CD4-positive, alpha-beta T cell treated with Interleukin-2 at 100 ng/mL for 4 hours (primary cell): Measurements from ENCODE around the gene RIN3.
A peak's percentile ranks its signal among the peaks of the same experiment; 100 is the strongest.

Experiments
- DNase-seq: peaks from one replicate; pipeline ENCODE4 v3.0.0-alpha.2; 2020; ENCODE audit warnings: low spot score

Gene RIN3

GRCh38 chr14:92714739-92715307, 201.2 kb downstream of the RIN3 start:
- peak; percentile 76 for DNase-seq

DNA sequence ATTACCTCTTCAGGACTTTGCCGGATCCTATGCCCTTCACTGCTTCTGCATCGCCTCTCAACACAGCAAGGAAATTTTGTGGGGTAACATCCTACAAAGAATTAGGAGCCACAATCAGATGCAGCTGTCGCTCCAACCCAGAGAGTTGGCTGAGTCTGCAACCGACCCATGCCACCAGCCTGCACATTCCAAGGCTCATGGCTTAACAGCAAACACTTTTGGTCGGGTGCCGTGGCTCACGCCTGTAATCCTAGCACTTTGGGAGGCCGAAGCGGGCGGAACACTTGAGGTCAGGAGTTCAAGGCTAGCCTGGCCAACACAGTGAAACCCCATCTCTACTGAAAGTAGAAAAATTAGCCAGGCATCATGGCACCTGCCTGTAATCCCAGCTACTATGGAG, 202.6 kb downstream of the RIN3 start:
- DNase-seq, result no peak

DNA sequence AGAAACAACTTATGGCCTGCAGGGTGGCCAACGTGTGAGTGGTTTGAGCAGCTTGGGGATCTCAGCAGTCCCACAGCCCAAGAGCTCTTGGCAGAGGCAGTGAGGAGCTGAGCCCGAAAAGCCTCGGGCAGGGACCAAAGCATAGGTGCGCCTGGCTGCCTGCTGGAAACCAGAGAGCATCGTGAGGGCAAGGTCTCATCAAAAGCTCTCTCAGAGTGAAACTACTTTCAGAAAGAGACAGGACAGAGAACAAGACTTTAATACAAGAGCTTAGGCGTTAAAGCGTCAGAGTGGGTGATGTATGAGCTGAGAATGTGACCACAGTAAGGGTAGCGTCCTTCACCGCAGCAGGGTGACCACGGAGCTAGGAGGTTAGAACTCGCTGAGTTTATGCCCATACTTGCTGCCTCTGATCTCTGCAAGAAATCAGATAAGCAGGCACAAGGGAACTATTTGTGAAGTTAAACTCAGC, 204.0 kb downstream of the RIN3 start:
- no peak for DNase-seq

- DNase-seq, result no peak
Observed at GRCh38 chr14:92718664-92719063, 205.1 kb downstream of the RIN3 start.

DNA sequence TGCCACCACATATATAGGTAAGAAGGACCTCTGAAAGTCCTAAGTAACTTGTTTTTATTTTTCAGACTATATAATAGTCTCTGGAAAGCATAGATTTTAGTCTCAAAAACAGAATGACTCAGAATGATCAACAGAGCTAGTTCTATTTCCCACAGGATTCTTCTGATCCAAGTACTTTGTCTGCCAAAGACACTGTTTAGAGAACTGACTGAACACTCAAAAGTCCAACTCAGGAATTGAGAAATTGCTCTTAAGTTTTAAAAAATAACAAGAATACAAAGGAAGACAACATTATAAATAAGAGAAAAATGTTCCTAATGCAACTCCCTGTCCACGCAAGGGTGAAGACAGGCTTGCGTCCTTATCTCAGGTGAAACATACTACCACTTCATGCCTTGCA, 205.8 kb downstream of the RIN3 start:
- DNase-seq, result no peak

- DNase-seq, result no peak
Observed at GRCh38 chr14:92719890-92720323, 206.3 kb downstream of the RIN3 start.

- DNase-seq, result no peak
Observed at GRCh38 chr14:92724516-92725340, 211.1 kb downstream of the RIN3 start.

GRCh38 chr14:92726135-92726932, 212.8 kb downstream of the RIN3 start:
- DNase-seq, result peak; percentile 41

DNA sequence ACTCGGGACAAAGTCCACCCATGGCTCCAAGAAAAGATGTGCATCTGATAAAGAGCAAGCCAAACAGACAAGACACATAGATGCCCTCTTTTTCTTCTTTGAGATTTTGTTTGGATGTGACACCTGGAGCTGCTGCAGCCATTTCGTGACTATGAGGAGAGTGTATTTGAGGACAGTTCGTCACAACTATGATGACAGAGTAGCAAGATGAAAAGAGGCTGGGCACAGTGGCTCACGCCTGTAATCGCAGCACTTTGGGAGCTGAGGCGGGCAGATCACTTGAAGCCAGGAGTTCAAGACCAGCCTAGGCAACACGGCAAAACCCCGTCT, 213.3 kb downstream of the RIN3 start:
- DNase-seq, result no peak

DNA sequence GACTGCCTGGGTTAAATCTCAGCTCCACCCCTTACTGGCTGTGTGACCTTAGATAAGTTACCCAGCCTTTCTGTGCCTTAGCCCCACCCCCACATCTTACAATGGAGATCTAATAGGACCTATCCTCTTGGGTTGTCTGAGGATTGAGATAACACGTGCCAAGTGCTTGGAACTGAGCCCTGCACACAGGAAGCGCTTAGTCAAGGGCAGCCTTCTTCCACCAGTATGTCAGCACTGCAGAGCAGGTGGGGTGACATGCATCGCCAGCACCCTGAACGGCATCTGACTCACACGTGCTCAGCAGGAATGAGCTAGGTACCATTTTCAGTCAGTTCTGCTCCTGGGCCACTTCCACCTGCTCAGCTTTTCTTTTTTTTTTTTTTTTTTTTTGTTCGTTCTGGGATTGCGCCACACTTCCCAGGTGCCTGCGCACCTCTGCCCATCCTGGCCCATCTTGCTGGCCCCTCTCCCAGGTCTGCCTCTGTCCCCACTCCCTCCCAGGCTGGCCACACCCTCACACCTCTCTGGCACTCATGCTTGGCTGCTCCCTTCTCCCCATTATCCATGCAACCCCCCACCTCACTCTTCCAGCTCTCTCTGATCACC, 215.3 kb downstream of the RIN3 start:
- no peak for DNase-seq

DNA sequence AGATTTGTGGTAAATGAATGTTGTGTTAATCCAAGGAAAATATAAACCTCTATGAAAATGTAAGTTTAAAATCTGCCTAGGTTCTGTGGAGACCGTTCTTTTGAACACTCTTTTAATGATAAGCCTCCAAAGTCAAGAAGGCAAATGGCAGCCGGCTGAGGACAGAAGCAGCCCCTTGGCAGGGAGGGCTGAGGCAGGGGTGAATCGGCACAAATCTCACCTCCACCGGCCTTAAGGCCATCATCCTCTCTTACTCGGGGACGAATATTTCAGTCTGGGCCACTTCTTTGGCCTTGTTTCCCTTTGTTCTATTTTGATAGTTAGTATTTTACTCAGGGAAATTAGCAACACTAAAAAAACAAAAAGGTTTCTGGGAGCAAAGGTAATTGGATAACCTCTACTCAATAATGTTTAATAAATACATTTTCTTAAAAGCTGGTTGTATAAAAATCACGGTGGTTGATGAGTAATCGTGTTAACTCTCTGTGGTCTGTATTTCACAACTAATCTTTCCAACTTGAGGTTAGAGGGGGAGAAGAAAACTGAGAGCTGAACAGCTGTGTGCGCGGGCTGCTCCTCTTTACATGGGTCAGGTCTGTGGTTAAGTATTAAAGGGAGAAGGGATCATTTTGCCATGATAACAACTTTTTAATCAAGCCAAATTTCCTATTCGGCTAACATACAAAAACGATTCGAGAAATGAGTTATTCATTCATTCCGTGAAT, 216.2 kb downstream of the RIN3 start:
- DNase-seq, result no peak

GRCh38 chr14:92731622-92732115, 218.1 kb downstream of the RIN3 start:
- DNase-seq, result no peak

- DNase-seq, result no peak
Observed at GRCh38 chr14:92733007-92733406, 219.4 kb downstream of the RIN3 start.

DNA sequence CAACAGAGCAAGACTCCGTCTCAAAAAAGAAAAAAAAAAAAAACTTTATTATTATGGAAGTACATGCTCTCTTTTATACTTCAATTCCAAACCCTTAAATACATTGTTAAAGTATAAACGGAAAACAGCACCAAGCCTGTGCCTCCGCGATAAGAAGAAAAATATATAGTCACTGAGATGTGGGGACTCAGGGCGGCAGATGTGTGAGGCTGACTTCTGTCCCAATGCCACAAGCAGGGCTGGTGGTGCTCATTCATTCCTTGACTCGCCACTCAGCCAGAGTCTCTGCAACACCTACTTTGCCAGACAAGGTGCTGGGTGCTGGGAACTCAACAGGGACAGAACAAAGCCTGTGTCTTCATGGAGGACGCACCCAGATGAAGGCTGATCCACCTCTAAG, 221.0 kb downstream of the RIN3 start:
- no peak for DNase-seq

DNA sequence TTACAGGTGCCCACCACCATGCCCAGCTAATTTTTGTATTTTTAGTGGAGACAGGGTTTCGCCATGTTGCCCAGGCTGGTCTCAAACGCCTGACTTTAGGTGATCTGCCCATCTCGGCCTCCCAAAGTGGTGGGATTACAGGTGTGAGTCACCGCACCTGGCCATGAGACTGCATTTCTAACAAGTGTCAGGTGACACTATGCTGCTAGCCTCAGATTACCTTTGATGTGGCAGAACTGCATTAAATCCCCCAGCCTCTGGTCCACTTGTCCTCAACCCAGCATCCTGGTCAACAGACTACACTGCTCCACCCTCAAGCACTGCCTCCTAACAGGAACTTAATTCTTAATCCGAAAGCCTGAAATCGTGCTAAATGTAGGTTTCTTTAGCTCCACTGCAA, 221.8 kb downstream of the RIN3 start:
- DNase-seq, result no peak

DNA sequence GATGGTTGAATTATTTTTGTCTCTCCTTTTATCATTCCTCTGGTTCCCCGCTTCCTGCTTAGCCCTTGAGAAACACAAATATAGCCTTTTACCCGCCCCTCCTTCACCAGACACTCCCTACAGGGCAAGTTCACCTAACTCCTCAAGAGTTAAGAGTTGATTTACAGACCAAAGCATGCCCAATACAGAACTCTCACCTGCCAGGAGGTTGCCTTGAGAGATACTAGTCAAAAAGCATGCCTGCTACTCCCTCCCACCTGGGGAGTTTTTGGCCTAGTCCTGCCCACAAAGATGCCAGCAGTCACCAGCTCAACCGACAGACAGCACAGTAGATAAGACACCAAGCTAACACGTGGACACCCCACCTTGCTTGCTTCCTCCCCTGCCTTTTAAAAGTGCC, 223.6 kb downstream of the RIN3 start:
- no peak for DNase-seq

- no peak for DNase-seq
Observed at GRCh38 chr14:92737619-92738188, 224.1 kb downstream of the RIN3 start.
